Purkinje cell (primary cell): ENCODE results near the gene SNCA. TPM values are rescaled to one million over a fixed set of nuclear protein-coding genes. Genes with fewer than 3 reads are reported as not detected.

Experiments used
- polyA plus RNA-seq: library from polyadenylated mRNA; unstranded; fragments of >200 nt; fragmentation: Nextera tagmentation; gene quantifications from 2 replicates; pipeline ENCODE4 v1.2.1, GENCODE V29; 2014

The SNCA gene
- 19.2 and 167 TPM in 2 replicates for polyA plus RNA-seq

DNA sequence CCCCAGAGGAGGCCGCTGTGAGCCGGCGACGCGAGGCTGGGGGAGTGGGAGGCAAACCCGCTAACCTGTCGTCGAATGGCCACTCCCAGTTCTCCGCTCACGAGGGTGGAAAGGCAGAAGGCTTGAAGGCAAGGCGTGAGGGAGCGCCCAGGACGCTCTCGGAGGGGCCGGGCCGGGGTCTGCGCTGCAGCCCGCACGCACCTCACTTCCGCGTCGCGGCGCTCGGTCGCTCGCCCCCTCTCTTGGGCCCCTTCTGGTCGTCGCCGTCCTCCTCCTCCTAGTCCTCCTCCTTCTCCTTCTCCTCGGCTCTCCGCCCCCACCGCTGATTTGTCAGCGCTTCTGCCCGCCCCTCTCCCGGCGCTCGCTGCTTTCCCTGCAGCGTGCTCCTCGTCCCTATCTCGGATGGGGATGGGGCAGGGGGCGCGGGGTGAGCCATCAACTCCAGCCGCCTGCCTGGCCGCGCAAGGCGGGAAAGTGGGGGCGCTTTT, at the start of gene SNCA:
TSS of gene SNCA (minus strand) at position 265 of the 488 bp plus-strand sequence. CDS start 1,494 bp downstream, outside the sequence.

Other genes starting within 250 kb of the SNCA start
- not detected in 2 replicates for gene MMRN1, start 57.7 kb upstream of the SNCA start, polyA plus RNA-seq